H1 (cell line): ENCODE results near the gene SFRP2. TPM values are rescaled to one million over a fixed set of nuclear protein-coding genes. Genes with fewer than 3 reads are reported as not detected.

Experiments
- BRCA1 ChIP-seq: IDR thresholded peaks from 2 replicates; pipeline ENCODE4 v1.6.1; 2012; ENCODE audit warnings: low read depth, low read length, improper control_type of control experiment
- CBX5 ChIP-seq: fragments of 300-800, 300-1000 bp; sonication (generic); IDR thresholded peaks from 2 replicates; pipeline ENCODE4 v1.7.1; 2016; ENCODE audit warnings: antibody characterized with exemption, low read length, low read depth
- CREB1 ChIP-seq: IDR thresholded peaks from 2 replicates; pipeline ENCODE4 v1.6.1; 2012; ENCODE audit warnings: inconsistent platforms
- CTBP2 ChIP-seq: IDR thresholded peaks from 2 replicates; pipeline ENCODE4 v1.7.0; 2011; ENCODE audit warnings: borderline replicate concordance, mild to moderate bottlenecking, moderate library complexity, mixed read lengths, low read length; ENCODE audit not compliant: insufficient read depth, insufficient read length
- JUN ChIP-seq: IDR thresholded peaks from 2 replicates; pipeline ENCODE4 v1.6.1; 2011; ENCODE audit warnings: low read depth, mild to moderate bottlenecking, improper control_type of control experiment, low read length
- NANOG ChIP-seq: IDR thresholded peaks from 2 replicates; pipeline ENCODE4 v1.6.1; 2011; ENCODE audit warnings: low read length, low read depth, mild to moderate bottlenecking, inconsistent platforms; ENCODE audit not compliant: insufficient read depth, poor library complexity, severe bottlenecking
- RXRA ChIP-seq: IDR thresholded peaks from 2 replicates; pipeline ENCODE4 v1.6.1; 2011; ENCODE audit warnings: low read depth, mild to moderate bottlenecking, low read length, moderate library complexity; ENCODE audit not compliant: insufficient read depth
- SAP30 ChIP-seq: fragments of 300-600 bp; sonication (generic); IDR thresholded peaks from 2 replicates; pipeline ENCODE4 v1.7.1; 2012; ENCODE audit warnings: low read length, moderate library complexity, mild to moderate bottlenecking, inconsistent platforms; ENCODE audit not compliant: insufficient read depth, insufficient replicate concordance
- SP4 ChIP-seq: IDR thresholded peaks from 2 replicates; pipeline ENCODE4 v1.6.1; 2012; ENCODE audit warnings: low read length, inconsistent platforms
- ZNF274 ChIP-seq: IDR thresholded peaks from 2 replicates; pipeline ENCODE4 v1.7.0; 2012; ENCODE audit warnings: low read length, borderline replicate concordance; ENCODE audit errors: extremely low read depth
- polyA plus RNA-seq, 7 experiments: library from polyadenylated mRNA; depleted of rRNA in 3 of 7; stranded (reverse) in 5 of 7; unstranded in 2 of 7; fragments of >200 nt in 5 of 7; fragments of 200-250 nt in 2 of 7; gene quantifications; 1 replicate in 5 of 7; 2 replicates in 1 of 7; 4 replicates in 1 of 7; pipeline versions ENCODE4 v1.2.1 to v1.2.3, GENCODE V29; 2011 to 2013; ENCODE audit warnings: missing spikeins in 2 of 7, mixed read lengths in 2 of 7
- total RNA-seq: library from RNA; stranded (reverse); fragmentation: NEBNext Ultra II Directional; extraction: Animal tissue kit (Norgen Biotek cat#: 25700); gene quantifications from 2 replicates; pipeline ENCODE4 v1.2.1, GENCODE V29; 2021
- TF ChIP-seq, protein P1 (sequence below): IDR thresholded peaks from 2 replicates; pipeline ENCODE4 v1.6.1; 2012; ENCODE audit warnings: inconsistent platforms

Gene SFRP2
- total and polyA plus RNA-seq, 2 of the 8 experiments (the other 6 are each of a cell fraction or from before 2014, with no cell fraction given), result 108 to 342 TPM

GRCh38 chr4:153809307-153809706 is 20.4 kb upstream of the SFRP2 start (continued):
- TF ChIP-seq SAP30 (no peak), ZNF274 (no peak), CTBP2 (no peak), BRCA1 (no peak), RXRA (no peak), SP4 (no peak), NANOG (no peak), CBX5 (no peak), CREB1 (no peak), JUN (no peak)
- TF ChIP-seq, protein P1, sequence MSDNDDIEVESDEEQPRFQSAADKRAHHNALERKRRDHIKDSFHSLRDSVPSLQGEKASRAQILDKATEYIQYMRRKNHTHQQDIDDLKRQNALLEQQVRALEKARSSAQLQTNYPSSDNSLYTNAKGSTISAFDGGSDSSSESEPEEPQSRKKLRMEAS, result no peak
